GM15510 (cell line): Measurements from ENCODE around the gene AMPH.

Experiments
- POLR2A ChIP-seq: IDR thresholded peaks from 3 replicates; pipeline ENCODE4 v1.6.1; 2011; ENCODE audit warnings: borderline replicate concordance; ENCODE audit not compliant: insufficient read length; ENCODE audit errors: extremely low read depth

AMPH gene

GRCh38 chr7:38656968-38657367, 25.8 kb upstream of the AMPH start:
- no peak for TF ChIP-seq POLR2A

- TF ChIP-seq POLR2A: no peak
These were observed 24.9 kb upstream of the AMPH start for GRCh38 chr7:38655833-38656774.

- no peak for TF ChIP-seq POLR2A
These were observed 6.8 kb upstream of the AMPH start for GRCh38 chr7:38637957-38638356.

- no peak for TF ChIP-seq POLR2A
These were observed 1.2 kb upstream of the AMPH start for GRCh38 chr7:38632411-38632810.

- no peak for TF ChIP-seq POLR2A
These were observed 1.3 kb downstream of the AMPH start for GRCh38 chr7:38629651-38630510.

GRCh38 chr7:38628630-38629385, 2.4 kb downstream of the AMPH start:
- no peak for TF ChIP-seq POLR2A

- TF ChIP-seq POLR2A: no peak
These were observed 5.3 kb downstream of the AMPH start for GRCh38 chr7:38625866-38626265.

GRCh38 chr7:38615665-38616064, 15.5 kb downstream of the AMPH start:
- TF ChIP-seq POLR2A: no peak

- TF ChIP-seq POLR2A: no peak
These were observed 23.7 kb downstream of the AMPH start for GRCh38 chr7:38607466-38607865.

- TF ChIP-seq POLR2A: no peak
These were observed 30.4 kb downstream of the AMPH start for GRCh38 chr7:38600741-38601140.

GRCh38 chr7:38594949-38595348, 36.2 kb downstream of the AMPH start:
- TF ChIP-seq POLR2A: no peak

GRCh38 chr7:38592737-38593288, 38.4 kb downstream of the AMPH start:
- TF ChIP-seq POLR2A: no peak

- no peak for TF ChIP-seq POLR2A
These were observed 45.4 kb downstream of the AMPH start for GRCh38 chr7:38585572-38586354.
